ENCODE measurements around the gene RSU1. TPM values are rescaled to one million over a fixed set of nuclear protein-coding genes. Genes with fewer than 3 reads are reported as not detected.

Gene RSU1
- total RNA-seq, 1 experiment from 2014 or later: 44.5 TPM

DNA sequence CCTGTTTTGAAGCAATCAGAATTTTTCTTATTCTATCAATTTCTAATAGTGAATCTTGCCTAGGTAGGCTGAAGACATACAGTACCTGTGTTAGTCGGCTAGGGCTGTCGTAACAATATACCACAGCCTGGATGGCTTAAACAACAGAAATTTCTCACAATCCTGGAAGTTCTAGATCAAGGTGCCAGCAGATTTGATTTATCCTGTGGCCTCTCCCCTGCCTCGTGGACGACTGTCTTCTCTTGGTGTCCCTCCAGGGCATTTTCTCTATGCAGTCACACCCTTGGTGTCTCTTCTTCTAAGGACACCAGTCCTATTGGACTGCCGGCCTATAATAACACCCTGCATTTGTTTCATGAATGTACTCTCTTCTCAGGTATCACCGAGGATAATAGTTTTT is 1.8 kb upstream of the RSU1 start:
- ChIA-PET CTCF (no interaction called here), POLR2A (ENCODE audit: unreplicated experiment) (no interaction called here)
- H3K4me3 ChIP-seq: no peak overlapping the region
- peak overlapping the region; percentile 40 for H3K4me2 ChIP-seq
- intact Hi-C loops (cut with micrococcal nuclease; ENCODE audit: unreplicated experiment): no loop called here
- H3K4me1 ChIP-seq (replicated peaks; ENCODE audit: insufficient read depth): peaks cover 29% of the 10 kb centered on the region
- H4K20me1 ChIP-seq (ENCODE audit: insufficient read depth): no peaks in the 10 kb centered on the region
- H3F3A ChIP-seq (ENCODE audit: insufficient read depth, low read depth): no peaks in the 10 kb centered on the region
- H2AFZ ChIP-seq: peak overlapping the region; percentile 42
- no peak for TF ChIP-seq EZH2 (IDR thresholded peaks at IDR 0.05; ENCODE audit: low read depth)
- TF ChIP-seq, protein P1, sequence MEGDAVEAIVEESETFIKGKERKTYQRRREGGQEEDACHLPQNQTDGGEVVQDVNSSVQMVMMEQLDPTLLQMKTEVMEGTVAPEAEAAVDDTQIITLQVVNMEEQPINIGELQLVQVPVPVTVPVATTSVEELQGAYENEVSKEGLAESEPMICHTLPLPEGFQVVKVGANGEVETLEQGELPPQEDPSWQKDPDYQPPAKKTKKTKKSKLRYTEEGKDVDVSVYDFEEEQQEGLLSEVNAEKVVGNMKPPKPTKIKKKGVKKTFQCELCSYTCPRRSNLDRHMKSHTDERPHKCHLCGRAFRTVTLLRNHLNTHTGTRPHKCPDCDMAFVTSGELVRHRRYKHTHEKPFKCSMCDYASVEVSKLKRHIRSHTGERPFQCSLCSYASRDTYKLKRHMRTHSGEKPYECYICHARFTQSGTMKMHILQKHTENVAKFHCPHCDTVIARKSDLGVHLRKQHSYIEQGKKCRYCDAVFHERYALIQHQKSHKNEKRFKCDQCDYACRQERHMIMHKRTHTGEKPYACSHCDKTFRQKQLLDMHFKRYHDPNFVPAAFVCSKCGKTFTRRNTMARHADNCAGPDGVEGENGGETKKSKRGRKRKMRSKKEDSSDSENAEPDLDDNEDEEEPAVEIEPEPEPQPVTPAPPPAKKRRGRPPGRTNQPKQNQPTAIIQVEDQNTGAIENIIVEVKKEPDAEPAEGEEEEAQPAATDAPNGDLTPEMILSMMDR (conservative IDR thresholded peaks at IDR 0.05): no peak
- H3K27ac ChIP-seq: no peak overlapping the region
- H3K36me3 ChIP-seq (ENCODE audit: low read depth): no peaks in the 10 kb centered on the region
- no peaks in the 10 kb centered on the region for H3K9me2 ChIP-seq (ENCODE audit: insufficient read depth)
- H3K27me3 ChIP-seq (ENCODE audit: insufficient read depth, low read depth): no peaks in the 10 kb centered on the region
- H3K9me3 ChIP-seq (ENCODE audit: insufficient read depth, low read depth): peaks cover 11% of the 10 kb centered on the region; the same call in 1 of the 2 replicates
- DNase-seq: no peak
- no TSS peak for BruUV-seq (replicated peaks)
- H3K79me2 ChIP-seq (ENCODE audit: low read depth): peaks cover 14% of the 10 kb centered on the region

DNA sequence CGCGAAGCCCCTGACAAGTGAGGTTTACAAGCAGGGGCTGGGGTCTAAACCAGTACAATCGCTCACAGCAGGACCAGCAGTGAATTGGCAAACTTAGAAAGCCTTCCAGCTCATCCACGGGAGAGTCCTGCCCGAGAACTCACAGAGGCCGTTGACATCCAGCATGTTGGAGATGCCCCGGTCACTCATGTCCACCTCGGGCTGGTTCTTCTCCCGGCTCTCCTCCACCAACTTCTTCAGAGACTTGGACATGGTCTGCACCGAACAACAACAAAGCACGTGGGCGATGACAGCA is 447 bp downstream of the RSU1 start:
- POLR2A ChIA-PET (ENCODE audit: unreplicated experiment): interaction anchor here (0.7 kb wide), 1 partner anchor 53 kb away, joined by 3 read pairs; no protein-coding TSS in a partner anchor
- intact Hi-C loops (cut with micrococcal nuclease; ENCODE audit: unreplicated experiment): no loop called here
- no peak for TF ChIP-seq EZH2 (IDR thresholded peaks at IDR 0.05; ENCODE audit: low read depth)
- TF ChIP-seq, protein P1 (conservative IDR thresholded peaks at IDR 0.05): no peak
- peaks cover 14% of the 10 kb centered on the region for H3K79me2 ChIP-seq (ENCODE audit: low read depth)
- H4K20me1 ChIP-seq (ENCODE audit: insufficient read depth): no peaks in the 10 kb centered on the region
- no peaks in the 10 kb centered on the region for H3K36me3 ChIP-seq (ENCODE audit: low read depth)
- H3K27ac ChIP-seq: no peak overlapping the region; the same call in 1 of the 2 replicates
- H2AFZ ChIP-seq: peak overlapping the region; percentile 92
- peak overlapping the region; percentile 97 for H3K4me2 ChIP-seq
- peaks cover 5% of the 10 kb centered on the region; the same call in 1 of the 2 replicates for H3K9me3 ChIP-seq (ENCODE audit: insufficient read depth, low read depth)
- H3K27me3 ChIP-seq (ENCODE audit: insufficient read depth, low read depth): no peaks in the 10 kb centered on the region
- H3K9me2 ChIP-seq (ENCODE audit: insufficient read depth): no peaks in the 10 kb centered on the region
- no peaks in the 10 kb centered on the region for H3F3A ChIP-seq (ENCODE audit: insufficient read depth, low read depth)
- H3K4me1 ChIP-seq (replicated peaks; ENCODE audit: insufficient read depth): peaks cover 29% of the 10 kb centered on the region
- H3K4me3 ChIP-seq: peak overlapping the region; percentile 88
- peak in 1 of 2 experiments; percentile 32 for DNase-seq
- no TSS peak for BruUV-seq (replicated peaks)
- CTCF ChIA-PET: no interaction called here

DNA sequence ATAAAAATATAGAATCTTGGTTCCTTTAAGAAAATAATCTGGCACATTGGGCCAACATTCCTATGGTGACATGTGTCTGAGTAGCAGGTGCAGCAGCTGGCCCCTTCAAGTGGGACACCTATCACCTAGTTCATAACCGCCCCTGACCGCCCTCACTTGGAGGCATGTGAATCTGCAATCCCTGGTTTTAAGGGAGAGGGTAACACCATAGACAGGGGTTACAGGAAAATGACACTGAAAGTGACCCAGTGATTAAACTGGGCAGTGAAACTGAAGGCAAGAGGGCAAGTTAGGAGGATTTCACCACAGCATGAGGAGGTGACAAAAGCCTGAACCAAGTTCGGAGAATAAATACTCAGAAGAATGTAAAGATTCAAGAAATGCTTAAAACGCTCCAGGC is 1.1 kb downstream of the RSU1 start:
- Histone ChIP-seq H3K9me2 (ENCODE audit: insufficient read depth) (no peaks in the 10 kb centered on the region), H3K4me1 (replicated peaks; ENCODE audit: insufficient read depth) (peaks cover 29% of the 10 kb centered on the region), H3K36me3 (ENCODE audit: low read depth) (no peaks in the 10 kb centered on the region), H2AFZ (no peak overlapping the region), H3K4me2 (peak overlapping the region; percentile 97), H3K4me3 (peak overlapping the region; percentile 88; the same call in 1 of the 2 replicates), H3F3A (ENCODE audit: insufficient read depth, low read depth) (no peaks in the 10 kb centered on the region), H3K79me2 (ENCODE audit: low read depth) (peaks cover 14% of the 10 kb centered on the region), H4K20me1 (ENCODE audit: insufficient read depth) (no peaks in the 10 kb centered on the region), H3K9me3 (ENCODE audit: insufficient read depth, low read depth) (0 out of 2 replicates have a peak, but pooled peaks cover 3% of the 10 kb centered on the region), H3K27ac (no peak overlapping the region; the same call in 1 of the 2 replicates), H3K27me3 (ENCODE audit: insufficient read depth, low read depth) (no peaks in the 10 kb centered on the region)
- ChIA-PET CTCF (no interaction called here), POLR2A (ENCODE audit: unreplicated experiment) (no interaction called here)
- intact Hi-C loops (cut with micrococcal nuclease; ENCODE audit: unreplicated experiment): no loop called here
- TF ChIP-seq EZH2 (IDR thresholded peaks at IDR 0.05; ENCODE audit: low read depth): no peak
- TF ChIP-seq, protein P1 (conservative IDR thresholded peaks at IDR 0.05): no peak
- BruUV-seq (replicated peaks): no TSS peak
- DNase-seq: peak in 1 of 2 experiments; percentile 33

Measured in PC-9 (cell line).